GM23338 (cell line): ENCODE data around the gene BSND. TPM values are rescaled to one million over a fixed set of nuclear protein-coding genes. Genes with fewer than 3 reads are reported as not detected.

Source experiments
- ATAC-seq: fragments of 200-7000 bp; cut with Tn5 transposase; 3 replicates; pipeline ENCODE4 v1.9.1; 2020
- DNase-seq: peaks from one replicate; pipeline ENCODE4 v3.0.0-alpha.2; 2015; ENCODE audit warnings: low spot score
- H2AFZ ChIP-seq: fragments of 200-600 bp; sonication (generic); 2 replicates; pipeline ENCODE4 v1.8.0; 2016; ENCODE audit warnings: antibody characterized with exemption, mild to moderate bottlenecking, moderate library complexity
- H3F3A ChIP-seq: fragments of 200-600 bp; sonication (generic); replicated peaks from 2 replicates; pipeline ENCODE4 v1.8.0; 2017; ENCODE audit warnings: antibody characterized with exemption, mixed run types, low read depth
- H3K27ac ChIP-seq: fragments of 200-600 bp; sonication (generic); 2 replicates; pipeline ENCODE4 v1.6.1; 2016; ENCODE audit warnings: low read depth
- H3K27me3 ChIP-seq: fragments of 200-600 bp; sonication (generic); 2 replicates; pipeline ENCODE4 v1.8.0; 2016; ENCODE audit warnings: mild to moderate bottlenecking, mixed run types, moderate library complexity; ENCODE audit not compliant: insufficient read depth
- H3K36me3 ChIP-seq: fragments of 200-600 bp; sonication (generic); 2 replicates; pipeline ENCODE4 v1.8.0; 2016; ENCODE audit warnings: mild to moderate bottlenecking; ENCODE audit not compliant: insufficient read depth
- H3K4me1 ChIP-seq: fragments of 200-600 bp; sonication (generic); 2 replicates; pipeline ENCODE4 v1.8.0; 2016; ENCODE audit warnings: mild to moderate bottlenecking, moderate library complexity; ENCODE audit not compliant: insufficient read depth
- H3K4me2 ChIP-seq: fragments of 200-600 bp; sonication (generic); 2 replicates; pipeline ENCODE4 v1.7.1; 2017; ENCODE audit warnings: mixed run types
- H3K4me3 ChIP-seq: fragments of 200-600 bp; sonication (generic); 2 replicates; pipeline ENCODE4 v1.6.1; 2016; ENCODE audit warnings: mixed run types
- H3K79me2 ChIP-seq: fragments of 200-600 bp; sonication (generic); replicated peaks from 2 replicates; pipeline ENCODE4 v1.8.0; 2017; ENCODE audit warnings: mild to moderate bottlenecking; ENCODE audit not compliant: insufficient read depth
- H3K9me2 ChIP-seq: fragments of 200-600 bp; sonication (generic); 2 replicates; pipeline ENCODE4 v1.8.0; 2017; ENCODE audit not compliant: insufficient read depth
- H4K20me1 ChIP-seq: fragments of 200-600 bp; sonication (generic); replicated peaks from 2 replicates; pipeline ENCODE4 v1.8.0; 2017; ENCODE audit warnings: mild to moderate bottlenecking; ENCODE audit not compliant: insufficient read depth
- H3K27ac Mint-ChIP-seq: 2 replicates; pipeline ENCODE4 v1.8.0; 2020; ENCODE audit warnings: inconsistent platforms, mild to moderate bottlenecking, moderate library complexity, mixed read lengths
- H3K27me3 Mint-ChIP-seq: 3 replicates; pipeline ENCODE4 v1.8.0; 2022; ENCODE audit warnings: low read depth, mild to moderate bottlenecking, moderate library complexity, mixed read lengths, inconsistent platforms; ENCODE audit not compliant: insufficient read depth, poor library complexity
- H3K36me3 Mint-ChIP-seq: 3 replicates; pipeline ENCODE4 v1.8.0; 2021; ENCODE audit warnings: low read depth, mild to moderate bottlenecking, inconsistent platforms, moderate library complexity, mixed read lengths
- H3K4me1 Mint-ChIP-seq: 3 replicates; pipeline ENCODE4 v1.8.0; 2020; ENCODE audit warnings: mild to moderate bottlenecking, inconsistent platforms, mixed read lengths
- H3K4me3 Mint-ChIP-seq: 3 replicates; pipeline ENCODE4 v1.8.0; 2021; ENCODE audit warnings: moderate library complexity, mild to moderate bottlenecking, inconsistent platforms, mixed read lengths
- H3K9me3 Mint-ChIP-seq: 3 replicates; pipeline ENCODE4 v1.8.0; 2020; ENCODE audit warnings: moderate library complexity, mild to moderate bottlenecking, inconsistent platforms, mixed read lengths
- ETS1 ChIP-seq: IDR thresholded peaks from 2 replicates; pipeline ENCODE4 v1.6.1; 2016; ENCODE audit warnings: antibody characterized with exemption
- EZH2 ChIP-seq: fragments of 200-600 bp; sonication (generic); IDR thresholded peaks from one replicate; pipeline ENCODE4 v1.8.0; 2017; ENCODE audit warnings: antibody characterized with exemption, mild to moderate bottlenecking, low read depth; ENCODE audit not compliant: unreplicated experiment
- JUNB ChIP-seq: IDR thresholded peaks from one replicate; pipeline ENCODE4 v1.6.1; 2016; ENCODE audit warnings: antibody characterized with exemption; ENCODE audit not compliant: unreplicated experiment
- NANOG ChIP-seq: IDR thresholded peaks from 2 replicates; pipeline ENCODE4 v1.6.1; 2016; ENCODE audit warnings: antibody characterized with exemption, borderline replicate concordance
- POLR2AphosphoS5 ChIP-seq: IDR thresholded peaks from 2 replicates; pipeline ENCODE4 v1.6.1; 2016; ENCODE audit warnings: antibody characterized with exemption, low read depth
- STAT1 ChIP-seq: IDR thresholded peaks from one replicate; pipeline ENCODE4 v1.6.1; 2016; ENCODE audit warnings: antibody characterized with exemption; ENCODE audit not compliant: unreplicated experiment
- ZNF114 ChIP-seq: fragments of 250-450 bp; sonication (Bioruptor Pico); IDR thresholded peaks from 2 replicates; pipeline ENCODE4 v1.5.0; 2020; ENCODE audit warnings: mild to moderate bottlenecking, moderate library complexity
- ZNF331 ChIP-seq: fragments of 250-450 bp; sonication (Bioruptor Pico); IDR thresholded peaks from 2 replicates; pipeline ENCODE4 v1.5.0; 2020; ENCODE audit warnings: low read depth, mild to moderate bottlenecking, moderate library complexity
- ZNF462 ChIP-seq: fragments of 250-450 bp; sonication (Bioruptor Pico); IDR thresholded peaks from 2 replicates; pipeline ENCODE4 v1.5.0; 2020; ENCODE audit warnings: mild to moderate bottlenecking, moderate library complexity
- polyA plus RNA-seq: library from polyadenylated mRNA; unstranded; fragments of >200 nt; fragmentation: Nextera tagmentation; extraction: Ambion mirVana; gene quantifications from 2 replicates; pipeline ENCODE4 v1.2.1, GENCODE V29; 2016
- total RNA-seq: library from RNA; depleted of rRNA; stranded (reverse); fragments of >200 nt; shearing (Covaris generic); gene quantifications from 2 replicates; pipeline ENCODE4 v1.2.3, GENCODE V29; 2014
- TF ChIP-seq, protein P1 (sequence below): IDR thresholded peaks from one replicate; pipeline ENCODE4 v1.6.1; 2018; ENCODE audit warnings: antibody characterized with exemption; ENCODE audit not compliant: unreplicated experiment
- TF ChIP-seq, protein P2 (sequence below), 2 experiments: fragments of 200-600 bp in 1 of 2; sonication (generic) in 1 of 2; conservative IDR thresholded peaks; 2 replicates each; pipeline versions ENCODE4 v1.5.1 to v1.6.1; 2016 to 2017; ENCODE audit warnings: antibody characterized with exemption in 2 of 2, low read depth in 2 of 2, mild to moderate bottlenecking in 2 of 2, moderate library complexity in 1 of 2

Gene BSND
- total and polyA plus RNA-seq, 2 experiments from 2014 or later: 0.55 to 1.4 TPM

GRCh38 chr1:55056632-55056992 is 57.9 kb downstream of the BSND start:
- H3K36me3 Mint-ChIP-seq: peaks cover 38% of the 10 kb centered on the region
- ATAC-seq: no peak
- Histone ChIP-seq H3F3A (peaks cover 29% of the 10 kb centered on the region), H3K27ac (no peak overlapping the region), H3K4me2 (no peak overlapping the region), H3K27me3 (no peaks in the 10 kb centered on the region), H3K4me3 (no peak overlapping the region), H3K4me1 (no peaks in the 10 kb centered on the region), H3K36me3 (peaks cover 70% of the 10 kb centered on the region), H3K9me2 (no peaks in the 10 kb centered on the region), H2AFZ (no peak overlapping the region), H4K20me1 (peaks cover 8% of the 10 kb centered on the region), H3K79me2 (peaks cover 7% of the 10 kb centered on the region; the same call in 1 of the 2 replicates)
- no peaks in the 10 kb centered on the region for H3K9me3 Mint-ChIP-seq
- H3K4me1 Mint-ChIP-seq: no peaks in the 10 kb centered on the region
- peaks cover 9% of the 10 kb centered on the region for H3K27me3 Mint-ChIP-seq
- TF ChIP-seq, protein P1, sequence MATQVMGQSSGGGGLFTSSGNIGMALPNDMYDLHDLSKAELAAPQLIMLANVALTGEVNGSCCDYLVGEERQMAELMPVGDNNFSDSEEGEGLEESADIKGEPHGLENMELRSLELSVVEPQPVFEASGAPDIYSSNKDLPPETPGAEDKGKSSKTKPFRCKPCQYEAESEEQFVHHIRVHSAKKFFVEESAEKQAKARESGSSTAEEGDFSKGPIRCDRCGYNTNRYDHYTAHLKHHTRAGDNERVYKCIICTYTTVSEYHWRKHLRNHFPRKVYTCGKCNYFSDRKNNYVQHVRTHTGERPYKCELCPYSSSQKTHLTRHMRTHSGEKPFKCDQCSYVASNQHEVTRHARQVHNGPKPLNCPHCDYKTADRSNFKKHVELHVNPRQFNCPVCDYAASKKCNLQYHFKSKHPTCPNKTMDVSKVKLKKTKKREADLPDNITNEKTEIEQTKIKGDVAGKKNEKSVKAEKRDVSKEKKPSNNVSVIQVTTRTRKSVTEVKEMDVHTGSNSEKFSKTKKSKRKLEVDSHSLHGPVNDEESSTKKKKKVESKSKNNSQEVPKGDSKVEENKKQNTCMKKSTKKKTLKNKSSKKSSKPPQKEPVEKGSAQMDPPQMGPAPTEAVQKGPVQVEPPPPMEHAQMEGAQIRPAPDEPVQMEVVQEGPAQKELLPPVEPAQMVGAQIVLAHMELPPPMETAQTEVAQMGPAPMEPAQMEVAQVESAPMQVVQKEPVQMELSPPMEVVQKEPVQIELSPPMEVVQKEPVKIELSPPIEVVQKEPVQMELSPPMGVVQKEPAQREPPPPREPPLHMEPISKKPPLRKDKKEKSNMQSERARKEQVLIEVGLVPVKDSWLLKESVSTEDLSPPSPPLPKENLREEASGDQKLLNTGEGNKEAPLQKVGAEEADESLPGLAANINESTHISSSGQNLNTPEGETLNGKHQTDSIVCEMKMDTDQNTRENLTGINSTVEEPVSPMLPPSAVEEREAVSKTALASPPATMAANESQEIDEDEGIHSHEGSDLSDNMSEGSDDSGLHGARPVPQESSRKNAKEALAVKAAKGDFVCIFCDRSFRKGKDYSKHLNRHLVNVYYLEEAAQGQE: no peak
- TF ChIP-seq ZNF114 (CRISPR knock-in tag) (no peak), ZNF331 (no peak), EZH2 (no peak), ZNF462 (CRISPR knock-in tag) (no peak), STAT1 (no peak), POLR2AphosphoS5 (no peak), ETS1 (no peak), JUNB (no peak), NANOG (no peak)
- TF ChIP-seq, protein P2, sequence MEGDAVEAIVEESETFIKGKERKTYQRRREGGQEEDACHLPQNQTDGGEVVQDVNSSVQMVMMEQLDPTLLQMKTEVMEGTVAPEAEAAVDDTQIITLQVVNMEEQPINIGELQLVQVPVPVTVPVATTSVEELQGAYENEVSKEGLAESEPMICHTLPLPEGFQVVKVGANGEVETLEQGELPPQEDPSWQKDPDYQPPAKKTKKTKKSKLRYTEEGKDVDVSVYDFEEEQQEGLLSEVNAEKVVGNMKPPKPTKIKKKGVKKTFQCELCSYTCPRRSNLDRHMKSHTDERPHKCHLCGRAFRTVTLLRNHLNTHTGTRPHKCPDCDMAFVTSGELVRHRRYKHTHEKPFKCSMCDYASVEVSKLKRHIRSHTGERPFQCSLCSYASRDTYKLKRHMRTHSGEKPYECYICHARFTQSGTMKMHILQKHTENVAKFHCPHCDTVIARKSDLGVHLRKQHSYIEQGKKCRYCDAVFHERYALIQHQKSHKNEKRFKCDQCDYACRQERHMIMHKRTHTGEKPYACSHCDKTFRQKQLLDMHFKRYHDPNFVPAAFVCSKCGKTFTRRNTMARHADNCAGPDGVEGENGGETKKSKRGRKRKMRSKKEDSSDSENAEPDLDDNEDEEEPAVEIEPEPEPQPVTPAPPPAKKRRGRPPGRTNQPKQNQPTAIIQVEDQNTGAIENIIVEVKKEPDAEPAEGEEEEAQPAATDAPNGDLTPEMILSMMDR (conservative IDR thresholded peaks at IDR 0.05; ENCODE audit: low read depth in 2 of 2): no peak
- no peak overlapping the region for H3K27ac Mint-ChIP-seq
- no peak overlapping the region for H3K4me3 Mint-ChIP-seq
- DNase-seq: no peak
